Activated CD8-positive, alpha-beta memory T cell treated with anti-CD3 and anti-CD28 coated beads for 48 hours (primary cell): Measurements from ENCODE around the gene PTGR2.
"Not testable (repeated sequence)": the region's sequence is repeated elsewhere in the genome, so short reads cannot be mapped to it uniquely, and the experiment has no call there.

Experiments
- DNase-seq, 3 experiments: peaks; one replicate each; pipeline ENCODE4 v3.0.0-alpha.2; 2020; ENCODE audit warnings: low read depth in 2 of 3, low spot score in 2 of 3

PTGR2 gene

DNA sequence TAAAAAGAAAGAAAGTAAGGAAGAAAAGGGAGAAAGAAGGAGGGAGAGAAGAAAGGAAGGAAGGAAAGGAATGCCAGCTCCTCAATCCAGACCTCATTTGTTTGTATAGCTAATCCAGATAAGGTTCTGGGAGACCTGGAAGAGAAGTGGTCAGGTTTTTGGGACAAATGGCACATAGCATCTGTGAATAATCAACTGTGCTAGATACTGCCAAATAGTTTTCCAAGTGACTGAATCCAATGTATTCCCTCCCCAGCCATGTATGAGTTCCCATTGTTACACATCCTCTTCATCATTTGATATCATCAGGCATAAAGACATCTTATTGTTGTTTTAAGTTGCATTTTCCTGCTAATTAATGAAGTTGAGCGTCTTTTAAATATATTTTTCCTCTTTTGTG lies 18.6 kb upstream of the PTGR2 start:
- no peak for DNase-seq

DNA sequence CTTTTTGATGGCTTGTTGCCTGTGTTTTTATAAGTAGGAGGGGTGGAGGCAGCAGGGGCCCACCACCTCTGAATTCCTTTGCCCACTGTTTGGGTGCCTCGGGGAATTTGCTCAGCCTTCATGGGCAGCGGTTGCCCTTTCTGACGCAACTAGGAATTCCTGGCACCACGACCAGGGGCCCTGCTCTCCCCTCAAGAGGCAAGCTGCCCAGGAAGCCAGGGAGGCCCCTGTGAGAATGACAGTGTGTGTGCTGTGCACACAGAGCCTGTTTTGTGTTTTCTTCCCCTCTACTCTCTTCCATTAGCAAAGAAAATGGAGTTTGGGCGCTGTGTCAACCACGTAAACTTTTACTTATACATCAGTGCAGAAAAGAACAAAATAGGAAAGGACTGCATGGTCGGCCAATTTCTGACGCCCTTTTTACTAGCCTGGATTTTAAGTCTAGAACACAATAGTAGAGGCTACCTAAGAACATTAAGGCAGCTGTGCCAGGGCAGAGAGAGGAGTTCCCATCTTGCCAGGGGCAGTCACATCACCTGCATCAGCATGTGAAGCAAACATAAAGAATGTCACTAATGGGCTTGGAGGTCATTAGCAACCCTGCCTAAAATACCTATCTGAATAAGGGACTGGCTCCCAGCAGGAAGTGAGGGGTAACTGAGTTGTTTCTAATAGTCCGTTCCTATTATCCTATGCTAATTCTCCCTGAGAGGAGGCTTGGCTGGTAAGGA lies 17.9 kb upstream of the PTGR2 start:
- no peak for DNase-seq

DNA sequence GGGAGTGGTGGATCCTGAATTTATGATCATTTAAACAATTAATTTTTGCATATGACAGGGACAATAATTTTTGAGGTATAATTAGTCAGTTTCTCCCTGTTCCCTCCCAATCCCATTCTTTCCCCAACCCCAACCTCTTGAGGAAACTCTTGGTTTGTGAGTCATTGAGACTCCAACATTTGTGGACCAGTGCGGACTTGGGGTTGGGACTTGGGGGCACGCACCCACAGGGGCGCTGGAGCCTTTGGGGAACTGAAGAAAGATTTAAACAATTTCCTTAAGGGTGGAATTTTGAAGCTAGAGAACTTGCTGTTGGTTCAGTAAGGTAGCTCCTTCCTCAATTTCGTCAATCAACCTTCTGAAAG lies 17.4 kb upstream of the PTGR2 start:
- no peak for DNase-seq

DNA sequence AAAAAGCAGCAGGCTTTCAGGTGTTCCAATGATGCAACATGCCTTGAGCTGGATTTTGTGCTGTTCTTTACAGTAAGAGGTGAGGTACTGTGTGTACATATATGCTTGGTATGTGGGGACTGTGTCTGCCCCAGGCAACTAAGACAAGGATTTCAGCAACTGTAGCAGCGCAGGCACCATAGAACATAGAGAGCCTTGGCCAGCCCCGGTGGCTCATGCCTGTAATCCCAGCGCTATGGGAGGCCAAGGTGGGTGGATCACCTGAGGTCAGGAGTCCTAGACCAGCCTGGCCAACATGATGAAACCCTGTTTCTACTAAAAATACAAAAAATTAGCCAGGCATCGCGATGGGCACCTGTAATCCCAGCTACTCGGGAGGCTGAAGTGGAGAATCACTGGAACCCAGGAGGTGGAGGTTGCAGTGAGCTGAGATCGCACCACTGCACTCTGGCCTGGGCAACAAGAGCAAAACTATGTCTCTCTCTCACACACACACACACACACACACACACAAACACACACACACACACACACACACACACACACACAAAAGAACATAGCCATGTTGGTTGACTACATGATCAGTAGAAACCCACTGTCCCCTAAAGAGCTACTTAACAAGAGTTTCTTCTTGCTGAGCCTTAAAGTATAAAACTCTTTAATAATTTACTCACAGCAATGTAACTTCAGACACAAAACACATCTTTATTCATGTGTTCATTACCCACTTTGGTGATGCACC lies 13.2 kb upstream of the PTGR2 start:
- not testable (repeated sequence) for DNase-seq

DNA sequence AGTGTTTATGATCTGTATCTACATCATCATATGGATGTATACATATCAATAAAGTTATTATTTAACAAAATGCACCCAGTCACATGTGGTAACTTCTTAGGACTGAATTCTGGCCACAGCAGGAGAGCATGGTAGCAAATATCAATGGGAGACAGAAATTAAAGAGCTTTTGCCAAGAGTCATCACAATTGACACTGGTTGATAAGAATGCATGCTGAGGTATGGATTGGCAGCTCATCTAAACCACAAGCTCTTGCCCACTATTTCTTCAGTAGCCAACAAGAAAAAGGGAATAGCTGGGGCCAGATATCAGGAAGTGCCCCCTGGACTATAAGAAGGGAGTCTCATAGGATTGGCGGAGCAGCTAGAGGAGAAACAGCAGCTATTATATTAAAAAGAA lies 9.4 kb upstream of the PTGR2 start:
- DNase-seq = no peak

DNA sequence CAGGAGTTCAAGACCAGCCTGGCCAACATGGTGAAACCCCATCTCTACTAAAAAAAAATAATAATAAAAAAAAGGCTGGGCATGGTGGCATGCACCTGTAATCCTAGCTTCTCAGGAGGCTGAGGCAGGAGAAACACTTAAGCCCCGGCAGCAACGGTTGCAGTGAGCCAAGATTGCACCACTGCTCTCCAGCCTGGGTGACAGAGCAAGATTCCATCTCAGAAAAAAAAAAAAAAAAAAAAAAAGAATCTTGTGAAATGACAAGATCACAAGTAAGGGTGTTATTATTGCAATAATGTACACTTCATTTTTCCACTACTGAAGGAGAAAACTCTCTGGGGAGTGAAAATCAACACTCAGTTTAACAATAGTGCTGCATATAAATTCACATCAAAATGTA lies 8.8 kb upstream of the PTGR2 start:
- no peak for DNase-seq

DNA sequence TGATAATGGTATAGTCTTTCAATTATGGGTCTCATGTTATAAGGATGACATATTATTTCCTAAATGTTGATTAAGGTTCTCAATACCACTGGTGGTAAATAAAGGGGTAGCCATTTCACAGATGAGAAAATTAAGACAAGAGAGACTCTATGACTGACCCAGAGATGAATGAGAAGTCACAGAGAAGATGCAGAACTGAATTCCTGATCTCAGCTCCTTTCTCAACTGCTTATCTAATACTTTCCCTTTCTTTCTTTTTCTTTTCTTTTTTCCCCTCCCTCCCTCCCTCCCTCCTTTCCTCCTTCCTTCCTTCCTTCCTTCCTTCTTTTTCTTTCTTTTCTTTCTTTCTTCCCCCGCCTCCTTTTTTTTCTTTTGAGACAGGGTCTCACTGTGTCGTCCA lies 8.3 kb upstream of the PTGR2 start:
- DNase-seq = no peak

DNA sequence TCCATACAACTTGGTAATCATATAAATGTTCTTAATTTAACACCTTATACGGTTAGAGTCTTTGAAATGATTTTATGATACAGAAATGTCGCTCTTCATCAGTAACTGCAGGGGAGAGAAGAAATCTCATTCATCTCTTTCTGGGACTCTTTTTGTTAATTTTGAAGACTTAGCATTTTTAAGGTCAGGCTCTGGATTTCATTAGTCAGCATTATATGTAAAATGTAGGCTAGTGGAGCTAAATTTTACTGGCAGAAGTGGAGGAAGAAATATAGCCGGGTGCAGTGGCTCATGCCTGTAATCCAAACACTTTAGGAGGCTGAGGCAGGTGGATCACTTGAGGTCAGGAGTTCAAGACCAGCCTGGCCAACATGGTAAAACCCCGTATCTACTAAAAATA lies 4.7 kb upstream of the PTGR2 start:
- no peak for DNase-seq

DNA sequence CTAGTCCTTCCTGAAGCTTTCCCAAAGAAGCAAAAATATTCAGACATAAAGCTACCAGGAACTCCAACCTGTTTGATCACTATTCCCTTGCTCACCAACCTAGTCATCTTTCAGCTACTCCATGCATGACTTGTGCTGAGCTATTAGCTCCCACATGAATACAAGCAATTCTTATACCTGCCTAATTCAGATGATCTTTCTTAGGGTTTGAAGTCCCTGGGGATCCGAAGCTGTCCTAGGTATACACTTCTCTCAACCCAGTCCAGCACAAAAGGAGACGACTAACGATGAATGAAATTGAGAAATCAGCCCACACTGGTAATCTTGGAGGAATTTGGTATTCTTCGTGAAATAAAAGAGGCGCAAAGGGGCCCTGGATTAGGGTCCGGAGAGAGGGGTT lies 631 bp upstream of the PTGR2 start:
- DNase-seq = no peak

DNA sequence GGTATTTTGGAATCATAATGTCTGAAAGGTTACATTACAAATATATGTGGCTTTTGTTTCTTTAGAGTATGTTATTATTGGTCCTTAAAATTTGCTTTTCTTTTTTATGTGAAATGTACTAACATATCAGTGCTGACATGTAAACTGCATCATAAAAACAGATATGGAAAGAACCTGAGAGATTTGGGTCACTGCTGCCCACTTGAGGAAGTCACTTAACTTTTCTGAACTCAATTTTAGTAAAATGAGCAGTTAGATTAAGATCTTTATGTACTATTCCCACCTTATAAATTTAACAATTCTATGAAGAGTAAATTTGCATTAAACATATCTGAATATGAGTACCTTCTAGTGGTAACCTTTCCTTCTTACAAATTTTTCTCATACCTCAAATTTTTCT lies 7.5 kb downstream of the PTGR2 start:
- DNase-seq = no peak

DNA sequence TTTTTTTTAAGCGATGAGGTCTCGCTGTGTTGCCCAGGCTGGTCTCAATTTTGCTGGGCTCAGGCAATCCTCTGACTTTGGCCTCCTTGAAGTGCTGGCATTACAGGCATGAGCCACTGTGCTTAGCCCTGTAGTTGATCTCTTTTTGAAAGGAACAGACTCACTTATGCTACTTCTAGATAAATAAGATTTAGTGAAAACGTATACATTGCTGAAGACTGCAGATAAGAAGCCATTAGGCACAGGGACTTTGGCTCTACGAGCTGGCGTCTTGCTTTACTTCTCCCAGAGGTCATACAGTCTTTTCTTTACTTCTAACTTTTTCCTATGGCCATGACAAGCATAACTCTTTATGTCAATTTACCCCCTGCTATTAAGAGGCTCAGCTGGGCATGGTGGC lies 9.4 kb downstream of the PTGR2 start:
- no peak for DNase-seq

DNA sequence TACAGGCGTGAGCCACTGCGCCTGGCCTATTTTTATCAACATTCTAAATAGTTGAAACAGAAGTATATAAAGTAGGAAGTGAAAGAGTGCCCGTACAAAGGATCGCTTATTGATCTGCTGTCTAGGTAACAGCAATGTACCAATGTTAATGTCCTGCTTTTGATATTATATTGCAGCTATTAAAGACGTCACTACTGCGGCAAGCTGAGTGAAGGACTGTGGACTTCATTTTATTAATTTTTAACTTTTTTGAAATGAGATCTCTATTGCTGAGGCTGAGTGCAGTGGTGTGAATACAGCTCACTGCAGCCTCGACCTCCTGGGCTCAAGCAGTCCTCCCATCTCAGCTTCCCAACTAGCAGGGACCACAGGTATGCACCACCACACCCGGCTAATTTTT lies 10.8 kb downstream of the PTGR2 start:
- DNase-seq = no peak

DNA sequence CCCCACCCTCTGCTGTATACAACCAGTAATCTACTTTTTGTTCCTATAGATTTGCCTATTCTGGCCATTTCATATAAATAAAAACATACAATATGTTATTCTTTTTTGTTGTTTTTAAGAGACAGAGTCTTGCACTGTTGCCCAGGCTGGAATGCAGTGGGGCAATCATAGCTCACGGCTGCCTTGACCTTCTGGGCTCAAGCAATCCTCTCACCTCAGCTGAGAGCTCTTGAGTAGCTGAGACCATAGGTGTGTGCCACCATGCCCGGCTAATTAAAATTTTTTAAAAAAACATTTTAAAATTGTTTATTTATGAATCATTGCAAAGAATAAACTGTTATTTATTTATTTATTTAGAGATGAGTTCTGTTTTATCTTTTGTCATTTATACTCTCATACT lies 11.6 kb downstream of the PTGR2 start:
- DNase-seq = no peak

DNA sequence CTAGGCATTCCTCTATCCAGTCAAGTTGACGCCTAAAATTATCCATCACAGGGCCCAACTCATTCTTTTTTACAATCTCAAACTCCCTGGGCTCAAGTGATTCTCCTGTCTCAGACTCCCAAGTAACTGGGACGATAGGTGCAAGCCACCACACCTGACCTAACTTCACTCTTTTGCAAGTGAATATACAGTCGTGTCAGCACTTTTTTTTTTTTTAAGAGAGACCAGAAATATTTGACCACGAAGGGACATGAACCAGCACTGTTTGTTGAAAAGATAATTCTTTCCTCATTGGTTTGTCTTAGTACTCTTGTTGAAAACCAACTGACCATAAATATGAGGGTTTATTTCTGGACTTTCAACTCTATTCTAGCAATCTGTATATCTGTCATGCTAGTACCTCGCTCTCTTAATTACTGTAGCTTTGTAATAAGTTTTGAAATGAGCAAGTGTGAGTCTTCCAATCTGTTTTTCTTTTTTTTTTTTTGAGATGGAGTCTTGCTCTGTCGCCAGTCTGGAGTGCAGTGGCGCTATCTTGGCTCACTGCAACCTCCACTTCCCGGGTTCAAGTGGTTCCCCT lies 14.0 kb downstream of the PTGR2 start:
- no peak for DNase-seq

DNA sequence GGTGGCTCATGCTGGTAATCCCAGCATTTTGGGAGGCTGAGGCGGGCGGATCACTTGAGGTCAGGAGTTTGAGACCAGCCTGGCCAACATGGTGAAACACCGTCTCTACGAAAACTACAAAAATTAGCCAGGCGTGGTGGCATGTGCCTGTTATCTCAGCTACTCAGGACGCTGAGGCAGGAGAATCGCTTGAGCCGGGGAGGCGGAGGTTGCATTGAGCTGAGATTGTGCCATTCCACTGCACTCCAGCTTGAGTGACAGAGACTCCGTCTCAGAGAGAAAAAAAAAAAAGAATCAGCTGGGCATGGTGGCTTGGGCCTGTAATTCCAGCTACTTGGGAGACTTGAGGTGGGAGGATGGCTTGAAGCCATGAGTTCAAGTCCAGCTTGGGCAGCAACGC lies 18.1 kb downstream of the PTGR2 start:
- not testable (repeated sequence) for DNase-seq

DNA sequence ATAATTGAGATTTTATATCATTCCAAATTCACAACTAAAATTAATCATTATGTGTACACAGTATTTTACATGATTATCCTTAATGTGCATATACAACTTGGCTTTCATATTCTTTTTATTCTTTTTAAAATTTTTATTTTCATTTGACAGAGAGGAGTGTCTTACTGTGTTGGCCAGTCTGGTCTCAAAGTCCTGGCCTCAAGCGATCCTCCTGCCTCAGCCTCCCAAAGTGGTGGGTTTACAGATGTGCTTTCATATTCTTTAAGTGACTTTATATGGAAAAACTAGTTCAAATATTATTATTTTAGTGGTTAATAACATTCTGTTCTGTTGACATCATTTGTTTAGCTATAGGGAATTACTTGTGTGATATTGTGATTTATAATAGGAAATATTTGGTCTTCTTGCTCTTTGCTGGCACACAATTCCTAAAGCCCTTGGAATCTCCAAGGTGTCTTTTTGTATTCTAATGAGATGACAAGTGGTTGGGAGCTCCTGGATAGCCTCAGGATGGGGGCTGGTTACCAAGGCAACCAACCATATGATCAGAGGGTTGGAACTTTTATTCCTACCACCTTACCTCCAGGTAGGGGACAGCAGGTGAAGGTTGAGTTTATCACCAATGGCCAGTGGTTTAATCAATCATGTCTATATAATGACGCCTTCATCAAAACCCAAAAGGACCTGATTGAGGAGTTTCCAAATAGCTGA lies 19.0 kb downstream of the PTGR2 start:
- no peak for DNase-seq

DNA sequence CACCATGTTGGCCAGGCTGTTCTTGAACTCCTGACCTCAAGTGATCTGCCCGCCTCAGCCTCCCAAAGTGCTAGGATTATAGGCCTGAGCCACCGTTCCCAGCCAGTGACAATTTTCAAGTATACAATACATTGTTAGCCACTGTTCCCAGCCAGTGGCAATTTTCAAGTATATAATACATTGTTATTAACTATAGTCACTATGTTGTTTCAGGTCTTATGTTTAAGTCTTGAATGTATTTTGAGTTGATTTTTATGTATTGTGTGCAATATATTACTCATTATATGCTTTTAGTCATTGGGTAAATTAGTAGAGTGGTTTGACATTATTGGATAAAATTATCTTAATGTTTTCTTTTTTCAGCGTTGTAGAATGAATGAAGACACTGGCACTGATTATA lies 22.0 kb downstream of the PTGR2 start:
- DNase-seq = no peak

DNA sequence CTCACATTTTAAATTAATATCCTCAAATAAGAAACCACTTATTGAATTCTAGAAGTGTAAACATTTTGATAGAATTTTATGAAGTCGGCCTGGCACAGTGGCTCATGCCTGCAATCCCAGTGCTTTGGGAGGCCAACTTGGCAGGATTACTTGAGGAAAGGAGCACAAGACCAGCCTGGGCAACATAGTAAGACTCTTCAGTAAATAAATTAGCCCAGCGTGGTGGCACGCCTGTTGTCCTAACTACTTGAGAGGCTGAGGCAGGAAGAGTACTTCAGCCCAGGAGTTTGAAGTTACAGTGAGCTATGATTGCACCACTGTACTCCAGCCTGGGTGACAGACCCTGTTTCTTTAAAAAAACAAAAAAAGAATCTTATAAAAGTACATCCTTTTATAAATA lies 26.2 kb downstream of the PTGR2 start:
- DNase-seq = no peak

DNA sequence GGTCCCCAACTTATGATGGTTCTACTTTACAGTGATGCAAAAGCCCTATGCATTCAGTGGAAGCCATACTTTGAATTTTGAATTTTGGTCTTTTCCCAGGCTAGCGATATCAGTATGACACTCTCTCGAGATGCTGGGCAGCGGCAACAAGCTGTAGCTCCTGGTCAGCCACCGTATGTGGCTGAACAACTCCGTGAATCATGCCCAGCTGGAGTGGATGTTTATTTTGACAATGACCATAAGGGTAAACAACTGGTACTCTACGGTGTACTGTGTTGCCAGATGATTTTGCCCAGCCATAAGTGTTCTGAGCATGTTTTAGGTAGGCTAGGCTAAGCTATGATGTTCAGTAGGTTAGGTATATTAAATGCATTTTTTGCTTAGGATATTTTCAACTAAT lies 26.8 kb downstream of the PTGR2 start:
- no peak for DNase-seq

DNA sequence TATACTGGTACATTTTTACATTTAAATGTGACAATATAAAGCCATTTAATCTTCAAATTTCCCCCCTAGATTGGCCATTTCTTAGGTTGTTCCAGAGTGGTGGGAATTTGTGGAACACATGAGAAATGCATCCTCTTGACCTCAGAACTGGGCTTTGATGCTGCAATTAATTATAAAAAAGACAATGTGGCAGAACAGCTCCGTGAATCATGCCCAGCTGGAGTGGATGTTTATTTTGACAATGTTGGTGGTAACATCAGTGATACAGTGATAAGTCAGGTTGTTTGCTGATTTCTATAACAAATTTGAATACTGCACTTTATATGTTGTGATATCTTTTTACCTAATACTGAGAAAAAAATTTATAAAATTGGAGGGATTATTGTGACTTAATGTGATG lies 27.4 kb downstream of the PTGR2 start:
- no peak for DNase-seq

DNA sequence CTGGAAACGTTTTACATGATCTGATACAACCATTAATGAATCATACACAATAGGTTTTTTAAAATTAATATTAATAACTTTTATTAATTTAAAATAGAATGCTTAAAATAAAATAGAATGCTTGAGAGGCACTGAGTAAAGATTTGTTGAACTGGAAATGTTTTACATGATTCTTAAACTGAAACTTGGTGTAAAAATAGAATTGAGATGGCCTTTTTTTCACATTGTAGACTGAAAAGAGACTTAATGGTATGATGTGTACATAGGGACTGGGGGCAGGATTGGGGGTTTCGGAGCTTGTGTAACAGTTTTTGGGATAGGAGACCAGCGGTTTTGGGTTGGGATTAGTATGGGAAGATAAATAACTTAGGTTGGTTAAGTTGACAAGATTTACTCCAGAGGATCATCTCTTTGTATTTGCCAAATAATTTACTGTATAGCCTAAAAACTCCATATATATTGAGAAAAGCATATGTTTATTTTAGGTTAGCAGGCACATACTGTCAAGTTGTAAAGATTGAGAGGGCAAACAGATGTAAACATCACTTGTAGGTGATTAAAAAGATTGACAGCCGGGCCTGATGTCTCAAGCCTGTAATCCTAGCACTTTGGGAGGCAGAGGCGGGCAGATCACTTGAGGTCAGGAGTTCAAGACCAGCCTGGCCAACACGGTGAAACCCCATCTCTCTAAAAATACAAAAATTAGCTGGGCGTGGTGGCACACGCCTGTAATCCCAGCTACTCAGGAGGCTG lies 33.0 kb downstream of the PTGR2 start:
- no peak for DNase-seq
